Neural cell (in vitro differentiated cells): ENCODE results near the gene C2orf72. TPM values are rescaled to one million over a fixed set of nuclear protein-coding genes. Genes with fewer than 3 reads are reported as not detected.

ENCODE experiments used
- H2AFZ ChIP-seq: fragments of 200-600, 300-800 bp; sonication (generic), shearing (Covaris generic); 2 replicates; pipeline ENCODE4 v1.6.0; 2014; ENCODE audit warnings: low read depth, mild to moderate bottlenecking, antibody characterized with exemption, low read length, moderate library complexity
- H3F3A ChIP-seq: fragments of 200-600 bp; shearing (Covaris generic); 2 replicates; pipeline ENCODE4 v1.6.1; 2016; ENCODE audit warnings: mild to moderate bottlenecking, moderate library complexity, mixed read lengths, antibody characterized with exemption, low read length; ENCODE audit not compliant: insufficient read depth, poor library complexity, severe bottlenecking
- H3K27ac ChIP-seq: fragments of 200-600, 300-800 bp; sonication (generic), shearing (Covaris generic); 2 replicates; pipeline ENCODE4 v1.5.1; 2014; ENCODE audit warnings: mild to moderate bottlenecking, low read length, moderate library complexity
- H3K27me3 ChIP-seq: fragments of 300-800, 200-600 bp; sonication (generic), shearing (Covaris generic); 2 replicates; pipeline ENCODE4 v1.6.0; 2014; ENCODE audit warnings: mild to moderate bottlenecking, low read depth, low read length, moderate library complexity; ENCODE audit not compliant: insufficient read depth
- H3K36me3 ChIP-seq: fragments of 300-800, 200-600 bp; sonication (generic), shearing (Covaris generic); 2 replicates; pipeline ENCODE4 v1.5.1; 2014; ENCODE audit warnings: mild to moderate bottlenecking, antibody characterized with exemption, low read length, moderate library complexity; ENCODE audit not compliant: insufficient read depth
- H3K4me2 ChIP-seq: fragments of 300-800, 200-600 bp; sonication (generic), shearing (Covaris generic); 2 replicates; pipeline ENCODE4 v1.6.0; 2014; ENCODE audit warnings: mild to moderate bottlenecking, low read length
- H3K4me3 ChIP-seq: fragments of 300-800, 200-600 bp; sonication (generic), shearing (Covaris generic); 2 replicates; pipeline ENCODE4 v1.5.1; 2014; ENCODE audit warnings: mild to moderate bottlenecking, low read length, moderate library complexity
- H3K79me2 ChIP-seq: fragments of 200-600 bp; shearing (Covaris generic); replicated peaks from 2 replicates; pipeline ENCODE4 v1.6.0; 2014; ENCODE audit warnings: mild to moderate bottlenecking, low read length, moderate library complexity; ENCODE audit not compliant: insufficient read depth
- H3K9ac ChIP-seq: fragments of 300-800, 200-600 bp; sonication (generic), shearing (Covaris generic); 2 replicates; pipeline ENCODE4 v1.6.1; 2016; ENCODE audit warnings: mild to moderate bottlenecking, low read length, mixed read lengths
- H3K9me2 ChIP-seq: fragments of 200-600 bp; shearing (Covaris generic); 2 replicates; pipeline ENCODE4 v1.6.1; 2016; ENCODE audit warnings: mild to moderate bottlenecking, low read length, mixed read lengths; ENCODE audit not compliant: insufficient read depth
- H3K9me3 ChIP-seq: fragments of 200-600, 300-800 bp; sonication (generic), shearing (Covaris generic); 2 replicates; pipeline ENCODE4 v1.6.1; 2016; ENCODE audit warnings: mild to moderate bottlenecking, mixed run types, low read length, moderate library complexity, mixed read lengths
- H4K20me1 ChIP-seq: fragments of 200-600 bp; shearing (Covaris generic); 2 replicates; pipeline ENCODE4 v1.6.1; 2016; ENCODE audit warnings: mild to moderate bottlenecking, mixed run types; ENCODE audit not compliant: insufficient read depth
- EP300 ChIP-seq: fragments of 450-650 bp; conservative IDR thresholded peaks from 2 replicates; pipeline ENCODE4 v1.6.1; 2014; ENCODE audit warnings: antibody characterized with exemption, mild to moderate bottlenecking, moderate library complexity; ENCODE audit not compliant: poor library complexity, severe bottlenecking
- EZH2 ChIP-seq: fragments of 200-600, 300-800 bp; shearing (Covaris generic), sonication (generic); IDR thresholded peaks from 2 replicates; pipeline ENCODE4 v1.6.1; 2014; ENCODE audit warnings: antibody characterized with exemption, low read length, borderline replicate concordance, mild to moderate bottlenecking; ENCODE audit not compliant: insufficient read depth, poor library complexity, severe bottlenecking
- MXI1 ChIP-seq: fragments of 450-650 bp; conservative IDR thresholded peaks from 2 replicates; pipeline ENCODE4 v1.6.1; 2014; ENCODE audit warnings: antibody characterized with exemption, mild to moderate bottlenecking; ENCODE audit not compliant: poor library complexity, severe bottlenecking
- POLR2AphosphoS5 ChIP-seq: IDR thresholded peaks from 2 replicates; pipeline ENCODE4 v1.6.1; 2012
- RAD21 ChIP-seq: fragments of 450-650 bp; conservative IDR thresholded peaks from 2 replicates; pipeline ENCODE4 v1.6.1; 2014; ENCODE audit warnings: antibody characterized with exemption, mild to moderate bottlenecking, moderate library complexity
- SMC3 ChIP-seq: fragments of 450-650 bp; conservative IDR thresholded peaks from 2 replicates; pipeline ENCODE4 v1.6.1; 2014; ENCODE audit warnings: antibody characterized with exemption, mild to moderate bottlenecking, moderate library complexity; ENCODE audit not compliant: poor library complexity
- TAF1 ChIP-seq: IDR thresholded peaks from 2 replicates; pipeline ENCODE4 v1.6.1; 2012; ENCODE audit warnings: low read depth
- polyA plus RNA-seq: library from polyadenylated mRNA; depleted of rRNA; stranded (reverse); fragments of >200 nt; gene quantifications from 2 replicates; pipeline ENCODE4 v1.2.3, GENCODE V29; 2014
- TF ChIP-seq, protein P1 (sequence below): IDR thresholded peaks from 2 replicates; pipeline ENCODE4 v1.6.1; 2012; ENCODE audit warnings: borderline replicate concordance
- TF ChIP-seq, protein P2 (sequence below): fragments of 450-650 bp; IDR thresholded peaks from 2 replicates; pipeline ENCODE4 v1.5.1; 2014; ENCODE audit warnings: antibody characterized with exemption, mild to moderate bottlenecking, moderate library complexity; ENCODE audit not compliant: poor library complexity, severe bottlenecking

The C2orf72 gene
- polyA plus RNA-seq, 1 donor from 2014 or later: 37.7 TPM

DNA sequence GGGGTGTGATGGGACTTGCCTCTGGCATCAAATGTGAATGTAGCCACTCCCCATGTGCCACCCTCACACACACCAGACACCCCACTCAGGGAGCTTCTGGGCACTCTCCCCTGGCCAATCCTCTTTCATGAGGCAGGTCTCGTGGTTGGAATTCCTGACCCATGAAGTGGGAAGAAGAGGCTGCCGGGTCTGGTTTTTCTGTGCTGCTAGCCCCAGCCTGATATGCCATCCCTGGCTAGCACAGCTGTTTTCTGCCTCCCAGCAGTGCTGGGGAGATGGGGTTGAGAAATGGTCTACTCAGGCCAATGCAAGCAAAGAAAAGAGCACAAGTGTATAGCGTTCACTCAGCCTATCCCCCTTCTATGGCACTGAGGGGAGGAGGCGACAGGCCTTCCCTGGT lies 1.2 kb upstream of the C2orf72 start:
- Histone ChIP-seq H3K36me3 (no peaks in the 10 kb centered on the region), H2AFZ (no peak overlapping the region), H3K9ac (no peak overlapping the region), H4K20me1 (no peaks in the 10 kb centered on the region), H3K27me3 (peaks cover 22% of the 10 kb centered on the region), H3K79me2 (no peaks in the 10 kb centered on the region), H3F3A (no peaks in the 10 kb centered on the region), H3K9me3 (no peaks in the 10 kb centered on the region), H3K4me3 (no peak overlapping the region), H3K4me2 (no peak overlapping the region), H3K27ac (no peak overlapping the region), H3K9me2 (no peaks in the 10 kb centered on the region)
- TF ChIP-seq MXI1 (no peak), SMC3 (no peak), POLR2AphosphoS5 (no peak), EP300 (no peak), RAD21 (no peak), TAF1 (no peak), EZH2 (no peak)
- TF ChIP-seq, protein P1, sequence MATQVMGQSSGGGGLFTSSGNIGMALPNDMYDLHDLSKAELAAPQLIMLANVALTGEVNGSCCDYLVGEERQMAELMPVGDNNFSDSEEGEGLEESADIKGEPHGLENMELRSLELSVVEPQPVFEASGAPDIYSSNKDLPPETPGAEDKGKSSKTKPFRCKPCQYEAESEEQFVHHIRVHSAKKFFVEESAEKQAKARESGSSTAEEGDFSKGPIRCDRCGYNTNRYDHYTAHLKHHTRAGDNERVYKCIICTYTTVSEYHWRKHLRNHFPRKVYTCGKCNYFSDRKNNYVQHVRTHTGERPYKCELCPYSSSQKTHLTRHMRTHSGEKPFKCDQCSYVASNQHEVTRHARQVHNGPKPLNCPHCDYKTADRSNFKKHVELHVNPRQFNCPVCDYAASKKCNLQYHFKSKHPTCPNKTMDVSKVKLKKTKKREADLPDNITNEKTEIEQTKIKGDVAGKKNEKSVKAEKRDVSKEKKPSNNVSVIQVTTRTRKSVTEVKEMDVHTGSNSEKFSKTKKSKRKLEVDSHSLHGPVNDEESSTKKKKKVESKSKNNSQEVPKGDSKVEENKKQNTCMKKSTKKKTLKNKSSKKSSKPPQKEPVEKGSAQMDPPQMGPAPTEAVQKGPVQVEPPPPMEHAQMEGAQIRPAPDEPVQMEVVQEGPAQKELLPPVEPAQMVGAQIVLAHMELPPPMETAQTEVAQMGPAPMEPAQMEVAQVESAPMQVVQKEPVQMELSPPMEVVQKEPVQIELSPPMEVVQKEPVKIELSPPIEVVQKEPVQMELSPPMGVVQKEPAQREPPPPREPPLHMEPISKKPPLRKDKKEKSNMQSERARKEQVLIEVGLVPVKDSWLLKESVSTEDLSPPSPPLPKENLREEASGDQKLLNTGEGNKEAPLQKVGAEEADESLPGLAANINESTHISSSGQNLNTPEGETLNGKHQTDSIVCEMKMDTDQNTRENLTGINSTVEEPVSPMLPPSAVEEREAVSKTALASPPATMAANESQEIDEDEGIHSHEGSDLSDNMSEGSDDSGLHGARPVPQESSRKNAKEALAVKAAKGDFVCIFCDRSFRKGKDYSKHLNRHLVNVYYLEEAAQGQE: no peak
- TF ChIP-seq, protein P2, sequence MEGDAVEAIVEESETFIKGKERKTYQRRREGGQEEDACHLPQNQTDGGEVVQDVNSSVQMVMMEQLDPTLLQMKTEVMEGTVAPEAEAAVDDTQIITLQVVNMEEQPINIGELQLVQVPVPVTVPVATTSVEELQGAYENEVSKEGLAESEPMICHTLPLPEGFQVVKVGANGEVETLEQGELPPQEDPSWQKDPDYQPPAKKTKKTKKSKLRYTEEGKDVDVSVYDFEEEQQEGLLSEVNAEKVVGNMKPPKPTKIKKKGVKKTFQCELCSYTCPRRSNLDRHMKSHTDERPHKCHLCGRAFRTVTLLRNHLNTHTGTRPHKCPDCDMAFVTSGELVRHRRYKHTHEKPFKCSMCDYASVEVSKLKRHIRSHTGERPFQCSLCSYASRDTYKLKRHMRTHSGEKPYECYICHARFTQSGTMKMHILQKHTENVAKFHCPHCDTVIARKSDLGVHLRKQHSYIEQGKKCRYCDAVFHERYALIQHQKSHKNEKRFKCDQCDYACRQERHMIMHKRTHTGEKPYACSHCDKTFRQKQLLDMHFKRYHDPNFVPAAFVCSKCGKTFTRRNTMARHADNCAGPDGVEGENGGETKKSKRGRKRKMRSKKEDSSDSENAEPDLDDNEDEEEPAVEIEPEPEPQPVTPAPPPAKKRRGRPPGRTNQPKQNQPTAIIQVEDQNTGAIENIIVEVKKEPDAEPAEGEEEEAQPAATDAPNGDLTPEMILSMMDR: no peak

DNA sequence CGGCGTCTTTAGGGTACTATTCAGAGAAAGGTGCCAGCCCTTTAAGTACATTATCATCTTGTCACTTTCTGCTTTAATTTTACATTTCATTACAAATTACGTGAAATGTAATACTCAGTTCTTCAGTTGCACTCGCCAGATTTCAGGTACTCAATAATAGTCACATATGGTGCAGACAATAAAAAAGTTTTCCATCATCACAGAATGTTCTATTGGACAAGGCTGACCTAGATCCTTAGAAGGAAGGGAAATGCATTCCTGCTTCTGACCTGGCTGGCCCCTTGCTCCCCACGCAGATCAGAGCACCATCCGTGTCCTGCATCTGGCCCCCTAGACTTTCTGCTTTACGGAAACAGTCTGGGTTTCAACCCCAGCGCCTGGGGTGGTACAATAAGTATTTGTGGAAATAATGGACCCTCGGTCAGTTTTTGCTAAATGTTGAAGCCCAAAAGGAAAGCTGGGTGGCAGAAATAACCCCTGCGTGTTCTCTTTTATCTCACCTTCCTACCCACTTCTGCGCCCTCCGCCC lies 681 bp upstream of the C2orf72 start:
- no peaks in the 10 kb centered on the region for H3K79me2 ChIP-seq

More for the DNA sequence above, 681 bp upstream of the C2orf72 start:
- H3K9me3 ChIP-seq: no peaks in the 10 kb centered on the region
- TF ChIP-seq RAD21 (no peak), EZH2 (no peak), MXI1 (no peak), TAF1 (no peak), EP300 (no peak), POLR2AphosphoS5 (no peak), SMC3 (no peak)
- TF ChIP-seq, protein P1: no peak
- TF ChIP-seq, protein P2: no peak
- H4K20me1 ChIP-seq: no peaks in the 10 kb centered on the region
- H3K27me3 ChIP-seq: peaks cover 22% of the 10 kb centered on the region
- no peaks in the 10 kb centered on the region for H3K9me2 ChIP-seq
- H3K9ac ChIP-seq: no peak overlapping the region
- no peak overlapping the region for H3K27ac ChIP-seq
- no peak overlapping the region for H2AFZ ChIP-seq
- H3F3A ChIP-seq: no peaks in the 10 kb centered on the region
- no peak overlapping the region for H3K4me2 ChIP-seq
- no peaks in the 10 kb centered on the region for H3K36me3 ChIP-seq
- H3K4me3 ChIP-seq: no peak overlapping the region
